Hepatocyte (in vitro differentiated cells): ENCODE data around the gene NPTX1. TPM values are rescaled to one million over a fixed set of nuclear protein-coding genes. Genes with fewer than 3 reads are reported as not detected.

Source experiments
- DNase-seq: peaks from one replicate; pipeline ENCODE4 v3.0.0-alpha.2; 2016; ENCODE audit warnings: low spot score
- H2AFZ ChIP-seq: fragments of 200-600 bp; sonication (generic); 2 replicates; pipeline ENCODE4 v1.6.0; 2016; ENCODE audit warnings: antibody characterized with exemption, mild to moderate bottlenecking
- H3K27ac ChIP-seq: fragments of 200-600 bp; sonication (generic); 2 replicates; pipeline ENCODE4 v1.5.1; 2016; ENCODE audit warnings: mild to moderate bottlenecking
- H3K27me3 ChIP-seq: fragments of 200-600 bp; sonication (generic); 2 replicates; pipeline ENCODE4 v1.6.1; 2016
- H3K36me3 ChIP-seq: fragments of 200-600 bp; sonication (generic); replicated peaks from 2 replicates; pipeline ENCODE4 v1.5.1; 2016; ENCODE audit warnings: low read depth; ENCODE audit not compliant: insufficient read depth
- H3K4me1 ChIP-seq: fragments of 200-600 bp; sonication (generic); 2 replicates; pipeline ENCODE4 v1.5.1; 2016; ENCODE audit warnings: mild to moderate bottlenecking, moderate library complexity; ENCODE audit not compliant: insufficient read depth
- H3K4me2 ChIP-seq: fragments of 200-600 bp; sonication (generic); 2 replicates; pipeline ENCODE4 v1.6.0; 2016
- H3K4me3 ChIP-seq: fragments of 200-600 bp; sonication (generic); 2 replicates; pipeline ENCODE4 v1.5.1; 2016; ENCODE audit warnings: mild to moderate bottlenecking
- H3K79me2 ChIP-seq: fragments of 200-600 bp; sonication (generic); 2 replicates; pipeline ENCODE4 v1.6.0; 2017; ENCODE audit warnings: mild to moderate bottlenecking
- H3K9me2 ChIP-seq: fragments of 200-600 bp; sonication (generic); replicated peaks from 2 replicates; pipeline ENCODE4 v1.6.0; 2017; ENCODE audit warnings: mild to moderate bottlenecking; ENCODE audit not compliant: insufficient read depth
- H3K9me3 ChIP-seq: fragments of 200-600 bp; sonication (generic); 2 replicates; pipeline ENCODE4 v1.5.1; 2016; ENCODE audit warnings: low read depth, mild to moderate bottlenecking
- H4K20me1 ChIP-seq: fragments of 200-600 bp; sonication (generic); 2 replicates; pipeline ENCODE4 v1.6.0; 2016; ENCODE audit warnings: mild to moderate bottlenecking; ENCODE audit not compliant: insufficient read depth, poor library complexity, severe bottlenecking
- CTCF ChIP-seq: fragments of 200-600 bp; sonication (generic); IDR thresholded peaks from 2 replicates; pipeline ENCODE4 v1.5.1; 2016; ENCODE audit warnings: antibody characterized with exemption, mild to moderate bottlenecking; ENCODE audit not compliant: poor library complexity
- EZH2 ChIP-seq: fragments of 200-600 bp; sonication (generic); IDR thresholded peaks from 2 replicates; pipeline ENCODE4 v1.6.1; 2016; ENCODE audit warnings: antibody characterized with exemption, mild to moderate bottlenecking, borderline replicate concordance
- EZH2phosphoT487 ChIP-seq: fragments of 200-600 bp; sonication (generic); IDR thresholded peaks from one replicate; pipeline ENCODE4 v1.6.1; 2018; ENCODE audit warnings: antibody characterized with exemption, mild to moderate bottlenecking, low read depth, moderate library complexity; ENCODE audit not compliant: unreplicated experiment, severe bottlenecking
- WGBS: methylation state at CpG from one replicate; pipeline ENCODE4 v1.1.6; 2016; ENCODE audit warnings: low lambda C conversion rate; ENCODE audit errors: missing lambda C conversion rate; 5-methylcytosine and 5-hydroxymethylcytosine counted together
- polyA plus RNA-seq: library from polyadenylated mRNA; unstranded; fragments of >200 nt; fragmentation: Nextera tagmentation; extraction: Ambion mirVana; gene quantifications from 2 replicates; pipeline ENCODE4 v1.2.1, GENCODE V29; 2016
- total RNA-seq: library from RNA; depleted of rRNA; stranded (reverse); fragments of >200 nt; gene quantifications from 2 replicates; pipeline ENCODE4 v1.2.3, GENCODE V29; 2014

Gene NPTX1
- total and polyA plus RNA-seq, 2 experiments from 2014 or later: 0.70 to 2.1 TPM

GRCh38 chr17:80520810-80521455 is 44.5 kb upstream of the NPTX1 start:
- H3K9me2 ChIP-seq: no peaks in the 10 kb centered on the region
- TF ChIP-seq EZH2phosphoT487 (no peak), EZH2 (no peak), CTCF (no peak)
- no peaks in the 10 kb centered on the region for H3K4me1 ChIP-seq
- no peak overlapping the region for H3K4me3 ChIP-seq
- no peaks in the 10 kb centered on the region for H4K20me1 ChIP-seq
- H3K27me3 ChIP-seq: no peaks in the 10 kb centered on the region
- no peaks in the 10 kb centered on the region for H3K9me3 ChIP-seq
- 63% methylated on average over 10 of the region's 10 CpGs for WGBS
- no peak for DNase-seq
- H3K4me2 ChIP-seq: no peak overlapping the region
- H3K79me2 ChIP-seq: no peaks in the 10 kb centered on the region
- no peak overlapping the region for H3K27ac ChIP-seq
- H3K36me3 ChIP-seq: no peaks in the 10 kb centered on the region
- H2AFZ ChIP-seq: no peak overlapping the region

GRCh38 chr17:80519091-80519781 is 42.8 kb upstream of the NPTX1 start:
- no peak overlapping the region for H3K27ac ChIP-seq
- H3K4me1 ChIP-seq: no peaks in the 10 kb centered on the region
- H3K4me3 ChIP-seq: no peak overlapping the region
- H3K27me3 ChIP-seq: no peaks in the 10 kb centered on the region
- H3K36me3 ChIP-seq: no peaks in the 10 kb centered on the region
- no peaks in the 10 kb centered on the region for H4K20me1 ChIP-seq
- 65% methylated on average over 7 of the region's 7 CpGs for WGBS
- H3K9me2 ChIP-seq: no peaks in the 10 kb centered on the region
- no peaks in the 10 kb centered on the region for H3K79me2 ChIP-seq
- DNase-seq: no peak
- no peak overlapping the region for H2AFZ ChIP-seq
- H3K4me2 ChIP-seq: no peak overlapping the region
- no peaks in the 10 kb centered on the region for H3K9me3 ChIP-seq
- TF ChIP-seq EZH2: no peak
- no peak for TF ChIP-seq EZH2phosphoT487
- no peak for TF ChIP-seq CTCF

GRCh38 chr17:80518392-80518791 is 42.0 kb upstream of the NPTX1 start:
- H4K20me1 ChIP-seq: no peaks in the 10 kb centered on the region
- H3K4me3 ChIP-seq: no peak overlapping the region
- DNase-seq: no peak
- no peaks in the 10 kb centered on the region for H3K27me3 ChIP-seq
- whole genome bisulfite sequencing: no CpG with 5 or more reads among the region's 1 CpG
- no peaks in the 10 kb centered on the region for H3K79me2 ChIP-seq
- no peaks in the 10 kb centered on the region for H3K36me3 ChIP-seq
- H3K4me2 ChIP-seq: no peak overlapping the region
- no peaks in the 10 kb centered on the region for H3K9me3 ChIP-seq
- no peak overlapping the region for H3K27ac ChIP-seq
- H3K4me1 ChIP-seq: no peaks in the 10 kb centered on the region
- no peak for TF ChIP-seq CTCF
- TF ChIP-seq EZH2: no peak
- no peaks in the 10 kb centered on the region for H3K9me2 ChIP-seq
- H2AFZ ChIP-seq: no peak overlapping the region
